Measurements from ENCODE around the gene BOLL. TPM values are rescaled to one million over a fixed set of nuclear protein-coding genes. Genes with fewer than 3 reads are reported as not detected.

The BOLL gene
- total RNA-seq, 2 experiments from 2014 or later, result not detected

DNA sequence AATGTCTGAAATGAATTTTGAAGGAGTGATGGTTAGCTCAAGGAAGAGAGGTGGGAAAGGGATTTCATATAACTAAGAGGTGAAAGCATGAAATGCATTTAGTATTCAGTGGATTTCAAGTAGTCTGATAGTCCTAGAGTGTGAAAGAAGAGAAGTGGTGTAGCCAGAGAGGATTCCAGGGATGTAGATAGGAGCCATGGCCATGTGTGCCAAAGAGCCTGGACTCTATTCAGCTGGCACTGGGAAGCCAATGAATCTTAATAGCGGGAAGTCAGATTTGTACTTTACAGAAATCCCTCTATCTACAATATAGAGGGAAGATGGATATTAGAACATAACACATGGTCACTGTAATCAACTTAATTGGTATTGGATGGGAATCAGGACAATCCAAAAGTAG, 8.3 kb upstream of the BOLL start:
- H3K4me1 ChIP-seq (ENCODE audit: insufficient read depth, low read length, poor library complexity, severe bottlenecking), result no peaks in the 10 kb centered on the region
- no peaks in the 10 kb centered on the region for H4K20me1 ChIP-seq (ENCODE audit: insufficient read depth, low read length)
- CTCF ChIA-PET (ENCODE audit: unreplicated experiment), result no interaction called here
- no peaks in the 10 kb centered on the region for H3K79me2 ChIP-seq (ENCODE audit: insufficient read depth, low read depth, low read length)
- H3K9me3 ChIP-seq (ENCODE audit: low read length), result no peaks in the 10 kb centered on the region
- POLR2A ChIA-PET, result interaction anchor here (0.8 to 1.2 kb wide), 2 partner anchors 15 to 75 kb away, joined by 3 to 6 read pairs; no protein-coding TSS in a partner anchor
- H3K4me3 ChIP-seq (ENCODE audit: low read depth, low read length, poor library complexity, severe bottlenecking), result no peak overlapping the region
- no peak for DNase-seq (ENCODE audit: low spot score)
- no peak overlapping the region for H3K27ac ChIP-seq (ENCODE audit: low read depth, low read length, poor library complexity, severe bottlenecking)
- TF ChIP-seq, protein P1, sequence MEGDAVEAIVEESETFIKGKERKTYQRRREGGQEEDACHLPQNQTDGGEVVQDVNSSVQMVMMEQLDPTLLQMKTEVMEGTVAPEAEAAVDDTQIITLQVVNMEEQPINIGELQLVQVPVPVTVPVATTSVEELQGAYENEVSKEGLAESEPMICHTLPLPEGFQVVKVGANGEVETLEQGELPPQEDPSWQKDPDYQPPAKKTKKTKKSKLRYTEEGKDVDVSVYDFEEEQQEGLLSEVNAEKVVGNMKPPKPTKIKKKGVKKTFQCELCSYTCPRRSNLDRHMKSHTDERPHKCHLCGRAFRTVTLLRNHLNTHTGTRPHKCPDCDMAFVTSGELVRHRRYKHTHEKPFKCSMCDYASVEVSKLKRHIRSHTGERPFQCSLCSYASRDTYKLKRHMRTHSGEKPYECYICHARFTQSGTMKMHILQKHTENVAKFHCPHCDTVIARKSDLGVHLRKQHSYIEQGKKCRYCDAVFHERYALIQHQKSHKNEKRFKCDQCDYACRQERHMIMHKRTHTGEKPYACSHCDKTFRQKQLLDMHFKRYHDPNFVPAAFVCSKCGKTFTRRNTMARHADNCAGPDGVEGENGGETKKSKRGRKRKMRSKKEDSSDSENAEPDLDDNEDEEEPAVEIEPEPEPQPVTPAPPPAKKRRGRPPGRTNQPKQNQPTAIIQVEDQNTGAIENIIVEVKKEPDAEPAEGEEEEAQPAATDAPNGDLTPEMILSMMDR (conservative IDR thresholded peaks at IDR 0.05; ENCODE audit: low read length), result no peak
- no peak for TF ChIP-seq EZH2phosphoT487 (IDR thresholded peaks at IDR 0.05; ENCODE audit: borderline replicate concordance, low read depth, low read length)
- no peak overlapping the region for H3K4me2 ChIP-seq (ENCODE audit: low read length)
- intact Hi-C loops (cut with micrococcal nuclease; ENCODE audit: unreplicated experiment), result no loop called here
- BruUV-seq (replicated peaks), result no TSS peak
- H2AFZ ChIP-seq (ENCODE audit: low read length), result no peak overlapping the region
- H3K36me3 ChIP-seq (ENCODE audit: insufficient read depth, low read length), result no peaks in the 10 kb centered on the region
- H3K9me2 ChIP-seq (ENCODE audit: insufficient read depth, low read length), result no peaks in the 10 kb centered on the region

DNA sequence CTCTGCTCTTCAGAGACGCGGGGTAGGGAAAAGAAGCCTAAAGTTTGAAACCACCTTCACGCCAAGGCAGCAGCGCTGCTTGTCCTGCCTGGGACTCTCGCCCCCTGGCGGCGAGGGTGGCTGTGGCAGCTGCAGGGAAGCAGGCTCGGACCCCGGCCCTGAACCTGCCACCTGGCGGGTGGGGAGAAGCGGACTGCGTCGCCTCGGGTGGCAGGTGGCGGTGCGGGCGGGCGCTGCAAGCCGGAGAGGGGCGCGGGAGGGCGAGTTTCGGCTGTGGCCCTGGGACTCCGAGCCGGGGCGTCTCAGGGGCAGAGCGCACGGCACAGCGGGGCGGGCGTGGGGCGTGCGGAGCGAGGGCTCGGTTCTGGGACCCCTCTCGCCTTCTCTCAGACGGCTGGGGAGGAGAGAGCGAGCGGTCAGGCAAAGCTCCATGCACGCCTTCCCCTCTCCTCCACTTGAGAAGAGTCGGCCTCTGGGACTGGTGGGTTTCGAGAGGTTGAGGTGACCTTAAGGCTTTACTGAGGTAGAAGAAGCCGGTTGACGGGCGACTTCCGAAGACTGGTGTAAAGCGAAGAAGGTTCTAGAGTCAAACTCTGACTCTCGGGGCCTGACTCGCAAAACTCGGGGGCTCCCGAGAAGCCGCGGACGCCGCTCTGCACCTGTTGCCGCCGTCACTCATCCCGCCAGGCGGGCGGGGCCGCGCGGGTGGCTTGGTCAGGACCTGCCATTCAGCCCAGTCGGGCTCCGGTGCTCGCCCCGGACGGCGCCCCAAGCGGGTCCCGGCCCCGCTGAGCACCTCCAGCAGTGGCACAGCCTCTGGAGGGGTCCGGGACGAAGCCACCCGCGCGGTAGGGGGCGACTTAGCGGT, 1.1 kb upstream of the BOLL start:
- H2AFZ ChIP-seq (ENCODE audit: low read length), result no peak overlapping the region

More for the DNA sequence above, 1.1 kb upstream of the BOLL start:
- intact Hi-C loops (cut with micrococcal nuclease; ENCODE audit: unreplicated experiment), result no loop called here
- BruUV-seq (replicated peaks), result no TSS peak
- Histone ChIP-seq H3K9me2 (ENCODE audit: insufficient read depth, low read length) (no peaks in the 10 kb centered on the region), H3K4me1 (ENCODE audit: insufficient read depth, low read length, poor library complexity, severe bottlenecking) (no peaks in the 10 kb centered on the region), H4K20me1 (ENCODE audit: insufficient read depth, low read length) (no peaks in the 10 kb centered on the region), H3K27ac (ENCODE audit: low read depth, low read length, poor library complexity, severe bottlenecking) (no peak overlapping the region), H3K4me2 (ENCODE audit: low read length) (no peak overlapping the region), H3K36me3 (ENCODE audit: insufficient read depth, low read length) (no peaks in the 10 kb centered on the region), H3K9me3 (ENCODE audit: low read length) (no peaks in the 10 kb centered on the region), H3K79me2 (ENCODE audit: insufficient read depth, low read depth, low read length) (no peaks in the 10 kb centered on the region), H3K4me3 (ENCODE audit: low read depth, low read length, poor library complexity, severe bottlenecking) (no peak overlapping the region)
- CTCF ChIA-PET (ENCODE audit: unreplicated experiment), result no interaction called here
- TF ChIP-seq EZH2phosphoT487 (IDR thresholded peaks at IDR 0.05; ENCODE audit: borderline replicate concordance, low read depth, low read length), result no peak
- TF ChIP-seq, protein P1 (conservative IDR thresholded peaks at IDR 0.05; ENCODE audit: low read length), result no peak
- POLR2A ChIA-PET, result no interaction called here
- DNase-seq (ENCODE audit: low spot score), result no peak

Measured in OCI-LY7 (cell line).